Subcutaneous adipose tissue (tissue), 4 donors: ENCODE measurements around the gene PTPRG. TPM values are rescaled to one million over a fixed set of nuclear protein-coding genes. Genes with fewer than 3 reads are reported as not detected.

Experiments used
- total RNA-seq, 4 donors: library from RNA; depleted of rRNA; stranded (reverse); fragments of >200 nt; gene quantifications; one replicate each; pipeline ENCODE4 v1.1.0, GENCODE V29; 2016
- TF ChIP-seq, protein P1 (sequence below): fragments of 450-650 bp; IDR thresholded peaks from one replicate; pipeline ENCODE4 v1.5.1; 2016; ENCODE audit warnings: low read depth, mild to moderate bottlenecking, control low read depth, antibody characterized with exemption, moderate library complexity

PTPRG gene
- total RNA-seq, 4 donors from 2014 or later, result 115 to 164 (median 159) TPM

DNA sequence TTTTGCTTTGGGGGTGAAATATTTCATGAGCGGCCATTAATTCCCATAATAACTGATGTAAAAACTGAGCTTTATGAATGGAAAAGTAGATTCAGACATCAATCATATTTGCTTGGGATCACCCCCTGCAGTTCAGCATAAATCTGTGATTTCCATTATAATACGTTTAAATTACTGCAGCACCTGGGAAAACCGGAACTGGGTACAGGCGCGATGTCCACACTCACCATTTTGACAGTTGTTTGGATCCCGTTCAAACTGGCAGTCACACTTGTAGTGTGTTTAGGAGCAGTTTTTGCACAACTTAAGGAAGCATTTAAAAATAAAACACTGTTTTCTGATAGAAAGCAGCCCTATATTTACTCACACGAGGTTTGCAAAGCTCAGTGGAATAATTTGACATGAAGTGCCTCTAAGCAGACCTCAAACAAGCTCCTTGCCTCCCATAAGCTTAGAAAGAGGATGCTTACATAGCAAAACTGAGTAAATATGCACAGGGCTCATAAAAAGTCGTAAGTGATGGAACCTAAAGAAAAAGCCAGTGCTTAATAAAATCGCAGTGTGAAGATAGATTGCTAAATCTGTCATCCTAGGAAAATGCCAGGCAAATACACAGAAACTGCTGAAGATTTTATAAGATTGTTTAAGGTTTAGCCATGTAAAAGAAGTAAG, 377.6 kb downstream of the PTPRG start:
- TF ChIP-seq, protein P1, sequence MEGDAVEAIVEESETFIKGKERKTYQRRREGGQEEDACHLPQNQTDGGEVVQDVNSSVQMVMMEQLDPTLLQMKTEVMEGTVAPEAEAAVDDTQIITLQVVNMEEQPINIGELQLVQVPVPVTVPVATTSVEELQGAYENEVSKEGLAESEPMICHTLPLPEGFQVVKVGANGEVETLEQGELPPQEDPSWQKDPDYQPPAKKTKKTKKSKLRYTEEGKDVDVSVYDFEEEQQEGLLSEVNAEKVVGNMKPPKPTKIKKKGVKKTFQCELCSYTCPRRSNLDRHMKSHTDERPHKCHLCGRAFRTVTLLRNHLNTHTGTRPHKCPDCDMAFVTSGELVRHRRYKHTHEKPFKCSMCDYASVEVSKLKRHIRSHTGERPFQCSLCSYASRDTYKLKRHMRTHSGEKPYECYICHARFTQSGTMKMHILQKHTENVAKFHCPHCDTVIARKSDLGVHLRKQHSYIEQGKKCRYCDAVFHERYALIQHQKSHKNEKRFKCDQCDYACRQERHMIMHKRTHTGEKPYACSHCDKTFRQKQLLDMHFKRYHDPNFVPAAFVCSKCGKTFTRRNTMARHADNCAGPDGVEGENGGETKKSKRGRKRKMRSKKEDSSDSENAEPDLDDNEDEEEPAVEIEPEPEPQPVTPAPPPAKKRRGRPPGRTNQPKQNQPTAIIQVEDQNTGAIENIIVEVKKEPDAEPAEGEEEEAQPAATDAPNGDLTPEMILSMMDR, result no peak

DNA sequence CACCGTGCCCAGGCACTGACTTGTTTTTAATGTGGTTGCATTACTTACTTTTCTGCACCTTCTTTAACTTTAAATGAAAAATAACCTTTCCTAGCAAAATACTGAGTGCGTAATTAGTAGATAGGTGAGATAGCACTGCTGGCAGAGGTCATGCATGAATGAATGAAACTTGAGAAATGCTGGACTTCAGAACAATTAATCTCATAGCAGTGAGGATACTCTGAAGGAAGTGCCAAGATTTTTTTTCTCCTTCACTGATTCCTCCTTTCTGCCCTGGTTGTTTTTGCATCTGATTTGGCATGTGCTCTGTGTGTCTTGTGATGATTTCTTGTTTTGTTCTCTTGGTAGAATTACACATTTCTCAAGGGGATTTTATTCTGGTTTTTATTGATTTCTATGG, 378.9 kb downstream of the PTPRG start:
- TF ChIP-seq, protein P1, result no peak

DNA sequence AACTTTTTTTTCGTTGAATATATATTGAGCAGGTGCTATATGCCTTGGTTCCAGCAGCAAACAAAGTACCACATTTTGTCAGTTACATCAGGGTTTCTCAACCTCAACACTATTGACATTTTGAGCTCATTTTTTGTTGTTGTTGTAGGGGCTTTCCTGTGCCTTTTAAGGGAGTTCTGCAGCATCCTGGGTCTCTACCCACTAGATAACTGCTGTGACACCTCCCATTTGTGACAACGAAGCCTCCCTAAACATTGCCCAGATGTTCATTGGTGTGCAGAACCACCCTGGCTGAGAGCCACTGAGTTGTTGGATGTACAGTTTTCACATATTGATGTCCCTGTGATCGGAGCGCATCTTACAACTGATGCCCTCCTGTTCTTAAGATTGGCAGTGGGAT, 382.6 kb downstream of the PTPRG start:
- TF ChIP-seq, protein P1, result no peak

DNA sequence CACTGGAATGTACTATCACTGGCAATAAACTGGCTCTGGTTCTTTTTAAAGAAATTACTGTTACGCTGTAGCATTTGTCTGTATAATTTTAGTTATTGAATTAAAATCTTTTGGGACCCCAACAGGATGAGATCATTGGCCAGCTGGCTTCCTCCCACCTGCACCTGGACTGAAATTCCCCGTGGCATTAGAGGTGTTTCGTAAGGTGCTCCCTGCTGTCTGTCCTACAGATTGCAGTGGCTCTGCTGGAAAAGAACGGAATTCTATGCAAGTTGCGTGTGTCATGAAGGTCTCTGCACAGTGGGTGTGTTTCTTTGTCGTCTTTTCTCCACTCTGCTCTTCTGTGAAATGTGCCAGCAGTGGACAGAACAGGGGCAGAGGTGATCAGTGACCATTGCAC, 383.4 kb downstream of the PTPRG start:
- TF ChIP-seq, protein P1, result no peak

DNA sequence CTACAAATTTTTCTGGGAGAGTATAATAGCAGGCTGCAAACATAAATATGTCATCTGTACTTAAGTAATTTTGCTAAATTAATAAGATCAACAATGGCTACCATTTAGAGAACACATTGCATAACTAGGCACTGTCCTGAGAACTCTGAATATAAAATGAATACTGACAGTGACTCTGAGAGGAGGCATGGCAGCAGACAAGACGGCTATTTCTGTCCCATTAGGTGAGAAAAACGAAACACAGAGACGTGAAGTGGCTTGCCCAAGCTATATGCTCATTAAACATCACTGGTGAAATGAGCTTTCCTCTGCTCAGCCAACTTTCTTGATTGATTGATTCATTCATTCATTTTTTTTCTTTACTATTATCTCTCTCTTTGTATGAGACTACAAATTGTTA, 384.3 kb downstream of the PTPRG start:
- TF ChIP-seq, protein P1, result no peak

DNA sequence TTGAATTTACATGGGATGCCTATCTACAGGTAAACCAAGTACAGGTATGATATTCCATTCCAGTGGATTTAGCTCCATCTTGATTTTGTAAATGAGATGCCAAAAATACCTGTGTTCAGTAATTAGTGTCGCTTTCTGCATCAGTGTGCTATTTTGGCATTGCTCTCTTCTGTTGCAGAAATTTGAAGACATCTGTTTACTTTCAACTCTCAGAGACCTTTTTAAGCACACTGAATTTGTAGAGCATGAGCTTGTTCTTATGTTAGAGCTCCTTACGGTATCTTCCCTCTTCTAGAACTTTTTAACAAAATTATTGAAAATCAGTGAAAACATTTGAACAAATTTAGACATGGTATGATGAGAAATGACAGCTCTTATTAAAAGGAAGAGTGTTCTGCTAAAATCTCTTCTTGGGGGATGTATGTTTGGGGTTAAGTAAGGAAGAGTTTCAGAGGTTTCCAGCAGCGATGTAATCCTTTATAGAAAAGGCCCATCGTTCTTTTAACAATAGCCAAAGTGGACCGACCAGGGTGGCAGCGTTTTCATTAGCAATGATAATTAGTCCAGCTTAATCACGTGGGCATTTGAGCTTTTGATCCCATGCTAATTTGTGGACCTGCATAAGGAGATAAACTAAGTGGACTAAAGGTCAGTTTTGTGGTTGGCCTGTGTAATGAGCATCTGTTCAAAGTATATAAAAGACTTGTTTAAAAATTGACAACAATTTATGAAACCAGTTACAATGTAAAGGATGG, 385.4 kb downstream of the PTPRG start:
- TF ChIP-seq, protein P1, result no peak

DNA sequence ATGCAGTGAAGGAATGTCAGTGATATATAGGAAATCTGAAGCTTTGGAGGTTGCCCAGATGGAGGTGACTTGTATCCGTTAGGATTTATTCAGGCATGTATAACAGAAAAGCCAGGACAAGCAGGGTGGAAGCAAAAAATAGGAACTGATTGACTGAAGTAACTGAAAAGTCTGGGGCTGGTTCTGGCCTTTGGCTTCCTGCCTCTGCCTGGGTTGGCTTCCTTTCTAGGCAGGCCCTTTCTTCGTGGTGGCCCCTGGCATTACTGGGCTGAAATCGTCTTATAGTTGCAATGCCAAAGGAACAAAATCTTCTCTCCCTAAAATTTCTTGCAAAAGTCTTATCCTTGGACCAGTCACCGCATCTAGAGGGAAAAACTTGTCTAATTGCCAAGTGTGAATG, 386.1 kb downstream of the PTPRG start:
- TF ChIP-seq, protein P1, result no peak
